PFSK-1 (cell line): Measurements from ENCODE around the gene CALHM3.

ENCODE experiments used
- POLR2AphosphoS5 ChIP-seq: IDR thresholded peaks from 2 replicates; pipeline ENCODE4 v1.6.1; 2012; ENCODE audit warnings: low read depth, mild to moderate bottlenecking, control low read depth, low read length, moderate library complexity
- REST ChIP-seq, 2 experiments: IDR thresholded peaks; 2 replicates each; pipeline versions ENCODE4 v1.6.1 to v1.8.0; 2011 to 2012; ENCODE audit warnings: low read depth in 2 of 2, low read length in 2 of 2, control low read depth in 1 of 2, inconsistent platforms in 1 of 2, mild to moderate bottlenecking in 1 of 2, moderate library complexity in 1 of 2; ENCODE audit not compliant: insufficient read depth in 1 of 2
- SIN3A ChIP-seq: IDR thresholded peaks from 2 replicates; pipeline ENCODE4 v1.6.1; 2012; ENCODE audit warnings: mild to moderate bottlenecking, low read length, moderate library complexity, borderline replicate concordance; ENCODE audit not compliant: insufficient read depth

- TF ChIP-seq REST (IDR thresholded peaks at IDR 0.05; ENCODE audit: insufficient read depth in 1 of 2, low read depth in 2 of 2, low read length in 2 of 2) (no peak), POLR2AphosphoS5 (no peak), SIN3A (no peak)
Observed at GRCh38 chr10:103506061-103506460, 27.0 kb upstream of the CALHM3 start.
